Cardiac fibroblast (primary cell): ENCODE data around the gene NR2C2AP.

Source experiments
- DNase-seq, 2 donors: peaks; one replicate each; pipeline versions ENCODE4 v3.0.0 to v3.0.0-alpha.2; 2010; ENCODE audit warnings: low read depth in 2 of 2
- H3K4me3 ChIP-seq, 2 donors: replicated peaks in 1 of 2; 1 replicate in 1 of 2; 2 replicates in 1 of 2; pipeline ENCODE4 v1.5.1; 2011; ENCODE audit warnings: low read depth in 2 of 2, low read length in 2 of 2, mild to moderate bottlenecking in 2 of 2, moderate library complexity in 1 of 2
- CTCF ChIP-seq: IDR thresholded peaks from one replicate; pipeline ENCODE4 v1.5.1; 2011; ENCODE audit warnings: low read depth, mild to moderate bottlenecking, low read length, inconsistent platforms

The NR2C2AP gene

GRCh38 chr19:19217099-19217498 is 13.9 kb upstream of the NR2C2AP start:
- no peak overlapping the region for H3K4me3 ChIP-seq
- peak; percentile 33 to 49 for DNase-seq
- peak; percentile 7 for TF ChIP-seq CTCF

- TF ChIP-seq CTCF = no peak
- DNase-seq = no peak
- no peak overlapping the region for H3K4me3 ChIP-seq
These were observed 12.6 kb upstream of the NR2C2AP start for GRCh38 chr19:19215792-19216191.

- no peak for TF ChIP-seq CTCF
- peak; percentile 31 to 46 for DNase-seq
- H3K4me3 ChIP-seq = no peak overlapping the region
These were observed 11.7 kb upstream of the NR2C2AP start for GRCh38 chr19:19214892-19215291.

DNA sequence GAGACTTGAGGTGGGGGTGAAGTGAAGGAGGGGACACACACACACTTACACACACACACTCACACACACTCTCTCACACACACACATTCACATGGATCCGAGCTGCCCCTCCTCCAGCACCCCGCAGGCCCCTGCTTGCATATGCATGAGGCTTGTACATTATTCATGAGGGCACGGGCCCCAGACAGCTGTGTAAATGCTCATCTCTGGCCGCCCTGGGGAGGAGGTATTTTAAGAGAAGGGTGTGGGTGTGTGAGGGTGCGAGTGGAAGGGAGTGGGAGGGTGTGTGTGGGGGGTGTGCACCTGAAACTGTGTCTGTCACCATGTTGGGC is 10.9 kb upstream of the NR2C2AP start:
- TF ChIP-seq CTCF = no peak
- DNase-seq = no peak
- H3K4me3 ChIP-seq = no peak overlapping the region

DNA sequence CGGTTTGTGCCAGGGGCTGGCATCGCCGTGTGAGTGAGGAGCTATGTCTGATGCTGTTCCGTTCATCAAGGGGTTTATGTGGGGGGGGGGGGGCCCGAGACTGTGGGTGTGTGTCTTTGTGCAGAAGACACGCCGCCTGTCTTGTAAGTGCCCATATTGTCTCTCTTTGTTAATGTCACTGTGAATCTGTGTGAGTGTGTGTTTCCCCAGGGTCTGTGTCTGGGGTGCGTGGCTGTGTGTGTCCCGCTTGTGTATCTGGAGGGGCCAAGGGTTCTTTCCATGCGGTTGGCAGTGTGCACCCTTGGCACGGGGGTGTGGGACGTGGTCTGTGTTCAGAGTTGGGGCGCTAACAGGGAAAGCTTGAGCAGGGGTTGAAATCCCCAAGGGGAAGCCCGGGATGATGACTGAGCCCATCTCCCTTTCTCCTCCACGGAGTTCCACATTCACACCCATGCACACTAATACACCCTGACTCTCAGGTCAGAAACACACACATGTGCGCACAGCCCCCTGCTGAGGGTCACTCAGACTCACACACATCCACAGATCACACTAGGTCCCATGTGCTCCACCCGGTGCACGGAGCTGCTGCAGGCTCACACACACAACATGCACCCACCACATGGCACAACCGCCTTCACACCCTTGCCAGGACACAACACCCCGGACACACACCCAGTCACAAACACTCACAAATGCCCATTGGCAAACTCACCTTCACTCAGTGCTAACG is 10.4 kb upstream of the NR2C2AP start:
- no peak for DNase-seq
- H3K4me3 ChIP-seq = no peak overlapping the region
- no peak for TF ChIP-seq CTCF

- DNase-seq = no peak
- TF ChIP-seq CTCF = no peak
- no peak overlapping the region for H3K4me3 ChIP-seq
These were observed 9.7 kb upstream of the NR2C2AP start for GRCh38 chr19:19212916-19213315.
